ENCODE measurements around the gene RANBP10. TPM values are rescaled to one million over a fixed set of nuclear protein-coding genes. Genes with fewer than 3 reads are reported as not detected.

Gene RANBP10
- total RNA-seq, 1 donor from 2014 or later = 11.4 TPM

DNA sequence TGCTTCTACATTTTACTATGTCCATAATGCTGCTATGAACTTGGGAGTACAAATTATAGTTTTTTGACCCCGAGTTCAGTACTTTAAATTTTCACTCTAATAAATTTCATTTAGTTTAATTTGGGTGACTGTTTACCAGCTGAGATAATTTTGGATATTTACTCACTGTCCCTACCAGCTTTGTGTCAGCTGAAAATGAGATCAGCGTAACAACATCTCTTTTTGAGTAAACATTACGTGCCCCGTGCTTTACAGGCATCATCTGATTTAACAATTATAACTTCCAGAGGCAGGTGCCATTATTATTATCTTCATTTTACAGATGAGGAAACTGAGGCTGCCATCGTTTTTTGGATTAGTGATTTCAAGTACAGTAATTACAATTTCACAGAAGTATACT lies 102.2 kb downstream of the RANBP10 start:
- Histone ChIP-seq H3K79me2 (ENCODE audit: low read depth) (peaks cover 86% of the 10 kb centered on the region), H3K36me3 (no peaks in the 10 kb centered on the region), H3K4me2 (no peak overlapping the region), H3K9me3 (ENCODE audit: low read depth) (no peaks in the 10 kb centered on the region), H3K4me1 (no peaks in the 10 kb centered on the region), H3K9ac (no peak overlapping the region), H3K27ac (no peak overlapping the region), H3K4me3 (no peak overlapping the region), H3K27me3 (no peaks in the 10 kb centered on the region), H3F3A (ENCODE audit: low read depth) (no peaks in the 10 kb centered on the region), H4K20me1 (ENCODE audit: low read depth) (peaks cover 30% of the 10 kb centered on the region), H2AFZ (replicated peaks) (no peak overlapping the region)
- no peaks in the 10 kb centered on the region for H3K9me3 Mint-ChIP-seq
- DNase-seq (ENCODE audit: low spot score) = no peak
- H3K27ac Mint-ChIP-seq = no peak overlapping the region
- no peak for TF ChIP-seq EZH2phosphoT487 (IDR thresholded peaks at IDR 0.05)
- no peak for TF ChIP-seq EZH2 (IDR thresholded peaks at IDR 0.05)
- TF ChIP-seq, protein P1, sequence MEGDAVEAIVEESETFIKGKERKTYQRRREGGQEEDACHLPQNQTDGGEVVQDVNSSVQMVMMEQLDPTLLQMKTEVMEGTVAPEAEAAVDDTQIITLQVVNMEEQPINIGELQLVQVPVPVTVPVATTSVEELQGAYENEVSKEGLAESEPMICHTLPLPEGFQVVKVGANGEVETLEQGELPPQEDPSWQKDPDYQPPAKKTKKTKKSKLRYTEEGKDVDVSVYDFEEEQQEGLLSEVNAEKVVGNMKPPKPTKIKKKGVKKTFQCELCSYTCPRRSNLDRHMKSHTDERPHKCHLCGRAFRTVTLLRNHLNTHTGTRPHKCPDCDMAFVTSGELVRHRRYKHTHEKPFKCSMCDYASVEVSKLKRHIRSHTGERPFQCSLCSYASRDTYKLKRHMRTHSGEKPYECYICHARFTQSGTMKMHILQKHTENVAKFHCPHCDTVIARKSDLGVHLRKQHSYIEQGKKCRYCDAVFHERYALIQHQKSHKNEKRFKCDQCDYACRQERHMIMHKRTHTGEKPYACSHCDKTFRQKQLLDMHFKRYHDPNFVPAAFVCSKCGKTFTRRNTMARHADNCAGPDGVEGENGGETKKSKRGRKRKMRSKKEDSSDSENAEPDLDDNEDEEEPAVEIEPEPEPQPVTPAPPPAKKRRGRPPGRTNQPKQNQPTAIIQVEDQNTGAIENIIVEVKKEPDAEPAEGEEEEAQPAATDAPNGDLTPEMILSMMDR (IDR thresholded peaks at IDR 0.05) = no peak
- H3K36me3 Mint-ChIP-seq = peaks cover 7% of the 10 kb centered on the region
- no peak overlapping the region for H3K4me3 Mint-ChIP-seq
- peaks cover 7% of the 10 kb centered on the region for H3K4me1 Mint-ChIP-seq
- no peaks in the 10 kb centered on the region for H3K27me3 Mint-ChIP-seq (ENCODE audit: insufficient read depth, low read depth)

DNA sequence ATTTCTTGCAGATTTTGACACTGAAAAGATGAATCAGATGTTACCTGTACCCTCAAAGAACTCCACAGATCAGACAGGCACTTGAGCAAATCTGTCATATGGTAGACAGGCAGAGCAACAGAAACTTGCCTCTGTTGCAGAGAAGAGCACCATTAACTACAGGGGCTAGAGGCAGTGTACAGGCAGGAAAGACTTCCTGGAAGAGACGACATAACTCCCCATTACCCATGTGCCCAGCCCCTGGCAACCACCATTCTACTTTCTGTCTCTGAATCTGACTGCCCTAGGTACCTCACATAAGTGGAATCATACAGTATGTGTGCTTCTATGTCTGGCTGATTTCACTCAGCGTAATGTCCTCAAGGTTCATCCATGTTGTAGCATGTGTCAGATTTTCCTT lies 102.7 kb downstream of the RANBP10 start:
- peaks cover 2% of the 10 kb centered on the region for H3K9me3 Mint-ChIP-seq
- no peak overlapping the region for H3K4me3 Mint-ChIP-seq
- Histone ChIP-seq H3K27ac (no peak overlapping the region), H3K36me3 (no peaks in the 10 kb centered on the region), H3K9ac (no peak overlapping the region), H3K4me2 (no peak overlapping the region), H3K79me2 (ENCODE audit: low read depth) (peaks cover 82% of the 10 kb centered on the region), H2AFZ (replicated peaks) (no peak overlapping the region), H3K9me3 (ENCODE audit: low read depth) (no peaks in the 10 kb centered on the region), H3K4me3 (no peak overlapping the region), H3K4me1 (no peaks in the 10 kb centered on the region), H4K20me1 (ENCODE audit: low read depth) (peaks cover 26% of the 10 kb centered on the region), H3K27me3 (no peaks in the 10 kb centered on the region), H3F3A (ENCODE audit: low read depth) (no peaks in the 10 kb centered on the region)
- TF ChIP-seq, protein P1 (IDR thresholded peaks at IDR 0.05) = no peak
- TF ChIP-seq EZH2phosphoT487 (IDR thresholded peaks at IDR 0.05) = no peak
- TF ChIP-seq EZH2 (IDR thresholded peaks at IDR 0.05) = no peak
- H3K4me1 Mint-ChIP-seq = peaks cover 7% of the 10 kb centered on the region
- H3K27ac Mint-ChIP-seq = no peak overlapping the region
- H3K36me3 Mint-ChIP-seq = peaks cover 9% of the 10 kb centered on the region
- DNase-seq (ENCODE audit: low spot score) = no peak
- H3K27me3 Mint-ChIP-seq (ENCODE audit: insufficient read depth, low read depth) = no peaks in the 10 kb centered on the region

DNA sequence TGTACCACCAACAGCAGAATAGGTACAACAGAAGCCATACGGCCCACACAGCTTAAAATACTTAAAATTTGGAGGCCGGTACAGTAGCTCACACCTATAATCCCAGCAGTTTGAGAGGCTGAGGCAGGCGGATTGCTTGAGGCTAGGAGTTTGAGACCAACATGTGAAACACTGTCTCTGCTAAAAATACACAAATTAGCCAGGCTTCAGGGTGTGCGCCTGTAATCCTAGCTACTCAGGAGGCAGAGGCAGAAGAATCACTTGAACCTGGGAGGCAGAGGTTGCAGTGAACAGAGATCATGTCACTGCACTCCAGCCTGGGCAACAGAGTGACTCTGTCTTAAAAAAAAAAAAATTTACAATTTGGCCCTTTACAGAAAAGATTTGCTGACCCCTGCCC lies 104.2 kb downstream of the RANBP10 start:
- Histone ChIP-seq H3K36me3 (no peaks in the 10 kb centered on the region), H3K4me3 (no peak overlapping the region), H3K4me2 (no peak overlapping the region), H3F3A (ENCODE audit: low read depth) (no peaks in the 10 kb centered on the region), H3K27me3 (no peaks in the 10 kb centered on the region), H2AFZ (replicated peaks) (no peak overlapping the region), H3K9me3 (ENCODE audit: low read depth) (no peaks in the 10 kb centered on the region), H4K20me1 (ENCODE audit: low read depth) (peaks cover 23% of the 10 kb centered on the region), H3K4me1 (no peaks in the 10 kb centered on the region), H3K79me2 (ENCODE audit: low read depth) (peaks cover 67% of the 10 kb centered on the region), H3K9ac (no peak overlapping the region), H3K27ac (no peak overlapping the region)
- H3K27me3 Mint-ChIP-seq (ENCODE audit: insufficient read depth, low read depth) = no peaks in the 10 kb centered on the region
- no peak for DNase-seq (ENCODE audit: low spot score)
- H3K27ac Mint-ChIP-seq = no peak overlapping the region
- peaks cover 3% of the 10 kb centered on the region for H3K9me3 Mint-ChIP-seq
- H3K4me1 Mint-ChIP-seq = peaks cover 7% of the 10 kb centered on the region
- H3K4me3 Mint-ChIP-seq = no peak overlapping the region
- H3K36me3 Mint-ChIP-seq = peaks cover 14% of the 10 kb centered on the region
- TF ChIP-seq EZH2 (IDR thresholded peaks at IDR 0.05) = no peak
- TF ChIP-seq EZH2phosphoT487 (IDR thresholded peaks at IDR 0.05) = no peak
- TF ChIP-seq, protein P1 (IDR thresholded peaks at IDR 0.05) = no peak
